ENCODE results near the gene ACOT8.
A peak's percentile ranks its signal among the peaks of the same experiment; 100 is the strongest.
"Not testable (repeated sequence)": the region's sequence is repeated elsewhere in the genome, so short reads cannot be mapped to it uniquely, and the experiment has no call there.

Gene ACOT8

GRCh38 chr20:45801851-45802250 lies 55.3 kb downstream of the ACOT8 start:
- Histone ChIP-seq H3K27me3 (replicated peaks; ENCODE audit: control insufficient read depth, insufficient read depth, low read length) (no peaks in the 10 kb centered on the region), H3K4me3 (ENCODE audit: low read length) (no peak overlapping the region), H3K9me3 (ENCODE audit: control insufficient read depth, low read length) (no peaks in the 10 kb centered on the region), H3K9ac (ENCODE audit: low read length) (no peak overlapping the region), H3K36me3 (ENCODE audit: control insufficient read depth, insufficient read depth, low read length, severe bottlenecking) (peaks cover 60% of the 10 kb centered on the region), H3K4me1 (ENCODE audit: control insufficient read depth, insufficient read depth, low read length) (no peaks in the 10 kb centered on the region)
- no peak for DNase-seq (ENCODE audit: low read depth)

DNA sequence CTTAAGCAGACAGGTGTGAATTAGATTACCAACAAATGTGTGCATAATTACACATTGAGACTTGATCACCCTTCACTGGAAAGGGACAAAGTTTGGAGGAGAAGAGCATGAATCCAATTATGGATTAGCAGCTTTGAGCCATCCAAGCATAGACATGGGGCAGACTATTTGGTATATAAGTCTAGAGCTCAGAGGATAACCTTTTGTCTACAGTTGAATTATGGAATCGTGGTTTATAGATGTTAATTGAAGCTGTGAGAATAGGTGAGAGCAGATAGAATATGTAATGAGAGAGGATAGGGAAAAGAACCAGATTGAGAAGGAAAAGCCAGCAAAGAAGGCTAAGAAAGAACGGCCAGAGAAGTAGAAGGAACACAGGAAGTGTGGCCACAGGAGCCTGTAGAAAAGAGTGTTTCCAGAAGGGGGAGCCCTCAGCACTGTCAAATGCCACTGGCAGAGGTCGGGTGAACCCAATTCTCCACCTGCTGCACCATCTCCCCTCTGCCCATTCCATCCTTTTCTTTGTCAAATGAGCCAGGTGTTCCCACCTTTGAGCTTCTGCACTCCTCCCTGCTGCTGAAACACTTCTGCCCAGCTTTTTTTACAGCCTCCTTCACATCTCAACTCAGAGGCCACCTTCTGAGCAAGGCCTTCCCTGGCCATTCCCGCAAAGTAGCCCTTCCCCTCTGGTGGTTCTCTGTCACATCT lies 58.1 kb downstream of the ACOT8 start:
- Histone ChIP-seq H3K27me3 (replicated peaks; ENCODE audit: control insufficient read depth, insufficient read depth, low read length) (no peaks in the 10 kb centered on the region), H3K36me3 (ENCODE audit: control insufficient read depth, insufficient read depth, low read length, severe bottlenecking) (peaks cover 60% of the 10 kb centered on the region), H3K4me3 (ENCODE audit: low read length) (no peak overlapping the region), H3K4me1 (ENCODE audit: control insufficient read depth, insufficient read depth, low read length) (no peaks in the 10 kb centered on the region), H3K9ac (ENCODE audit: low read length) (no peak overlapping the region), H3K9me3 (ENCODE audit: control insufficient read depth, low read length) (no peaks in the 10 kb centered on the region)
- DNase-seq (ENCODE audit: low read depth), result peak; percentile 78

GRCh38 chr20:45797955-45798354 lies 59.2 kb downstream of the ACOT8 start:
- not testable (repeated sequence) for DNase-seq (ENCODE audit: low read depth); H3K9me3 ChIP-seq (ENCODE audit: control insufficient read depth, low read length); H3K4me1 ChIP-seq (ENCODE audit: control insufficient read depth, insufficient read depth, low read length); H3K9ac ChIP-seq (ENCODE audit: low read length); H3K4me3 ChIP-seq (ENCODE audit: low read length); H3K27me3 ChIP-seq (replicated peaks; ENCODE audit: control insufficient read depth, insufficient read depth, low read length)
- H3K36me3 ChIP-seq (ENCODE audit: control insufficient read depth, insufficient read depth, low read length, severe bottlenecking), result peaks cover 54% of the 10 kb centered on the region

DNA sequence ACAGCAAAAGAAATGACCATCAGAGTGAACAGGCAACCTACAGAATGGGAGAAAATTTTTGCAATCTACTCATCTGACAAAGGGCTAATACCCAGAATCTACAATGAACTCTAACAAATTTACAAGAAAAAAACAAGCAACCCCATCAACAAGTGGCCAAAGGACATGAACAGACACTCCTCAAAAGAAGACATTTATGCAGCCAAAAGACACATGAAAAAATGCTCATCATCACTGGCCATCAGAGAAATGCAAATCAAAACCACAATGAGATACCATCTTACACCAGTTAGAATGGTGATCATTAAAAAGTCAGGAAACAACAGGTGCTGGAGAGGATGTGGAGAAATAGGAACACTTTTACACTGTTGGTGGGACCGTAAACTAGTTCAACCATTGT lies 59.7 kb downstream of the ACOT8 start:
- not testable (repeated sequence) for H3K4me3 ChIP-seq (ENCODE audit: low read length); DNase-seq (ENCODE audit: low read depth); H3K27me3 ChIP-seq (replicated peaks; ENCODE audit: control insufficient read depth, insufficient read depth, low read length); H3K9me3 ChIP-seq (ENCODE audit: control insufficient read depth, low read length); H3K9ac ChIP-seq (ENCODE audit: low read length); H3K4me1 ChIP-seq (ENCODE audit: control insufficient read depth, insufficient read depth, low read length)
- peaks cover 49% of the 10 kb centered on the region for H3K36me3 ChIP-seq (ENCODE audit: control insufficient read depth, insufficient read depth, low read length, severe bottlenecking)

- Histone ChIP-seq H3K9me3 (ENCODE audit: control insufficient read depth, low read length) (no peaks in the 10 kb centered on the region), H3K4me3 (ENCODE audit: low read length) (no peak overlapping the region), H3K4me1 (ENCODE audit: control insufficient read depth, insufficient read depth, low read length) (peaks cover 7% of the 10 kb centered on the region), H3K36me3 (ENCODE audit: control insufficient read depth, insufficient read depth, low read length, severe bottlenecking) (peaks cover 39% of the 10 kb centered on the region), H3K9ac (ENCODE audit: low read length) (no peak overlapping the region), H3K27me3 (replicated peaks; ENCODE audit: control insufficient read depth, insufficient read depth, low read length) (no peaks in the 10 kb centered on the region)
- no peak for DNase-seq (ENCODE audit: low read depth)
Measured at GRCh38 chr20:45796337-45797065, 60.7 kb downstream of the ACOT8 start.

DNA sequence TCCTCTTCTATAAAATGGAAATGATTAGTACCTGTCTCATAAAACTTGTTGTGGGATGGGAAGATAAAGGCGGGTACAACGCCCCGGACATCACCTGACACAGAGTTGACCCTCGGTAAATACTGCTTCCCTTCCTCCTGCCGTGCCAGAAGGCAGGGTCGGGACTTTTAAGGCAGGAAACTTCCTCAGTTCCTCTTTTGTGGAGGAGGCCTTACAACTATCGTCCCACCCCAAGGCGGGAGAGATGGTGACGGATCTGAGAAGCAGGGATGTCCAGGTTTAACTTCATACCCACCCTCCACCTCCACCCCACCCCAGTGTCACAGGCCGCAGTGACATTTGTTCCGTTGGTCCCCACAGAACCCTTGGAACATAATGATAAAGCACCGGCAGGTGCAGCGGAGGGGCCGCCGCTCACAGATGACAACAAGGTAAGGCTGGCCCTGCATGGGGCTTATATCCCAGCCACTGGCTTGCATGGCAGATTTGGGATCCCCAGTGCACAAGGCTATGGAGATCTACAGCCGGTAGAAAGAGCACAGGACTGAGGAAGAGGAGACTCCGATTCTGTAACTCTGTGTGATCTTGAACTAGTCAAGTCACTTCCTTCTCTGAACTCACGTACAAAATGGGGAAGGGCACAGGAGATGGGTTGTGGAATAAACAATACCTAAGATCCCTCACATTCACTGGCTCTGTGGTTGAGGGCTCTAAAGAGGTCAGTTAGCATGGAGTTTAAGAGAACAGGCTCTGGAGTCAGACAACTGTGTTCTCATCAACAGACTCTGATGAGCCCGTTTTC lies 64.7 kb downstream of the ACOT8 start:
- Histone ChIP-seq H3K4me3 (ENCODE audit: low read length) (peak overlapping the region; percentile 94), H3K4me1 (ENCODE audit: control insufficient read depth, insufficient read depth, low read length) (peaks cover 7% of the 10 kb centered on the region), H3K9ac (ENCODE audit: low read length) (peak overlapping the region; percentile 97), H3K27me3 (replicated peaks; ENCODE audit: control insufficient read depth, insufficient read depth, low read length) (no peaks in the 10 kb centered on the region), H3K9me3 (ENCODE audit: control insufficient read depth, low read length) (no peaks in the 10 kb centered on the region), H3K36me3 (ENCODE audit: control insufficient read depth, insufficient read depth, low read length, severe bottlenecking) (peaks cover 32% of the 10 kb centered on the region)
- no peak for DNase-seq (ENCODE audit: low read depth)

Data from adipocyte (in vitro differentiated cells).